NCI-H526 treated with DMSO at 0.1 percent for 48 hours (cell line): ENCODE results near the gene CCDC182.

Experiments used
- DNase-seq: peaks from one replicate; lab custom pipeline; 2025; lab: John Stamatoyannopoulos, UW

Gene CCDC182

DNA sequence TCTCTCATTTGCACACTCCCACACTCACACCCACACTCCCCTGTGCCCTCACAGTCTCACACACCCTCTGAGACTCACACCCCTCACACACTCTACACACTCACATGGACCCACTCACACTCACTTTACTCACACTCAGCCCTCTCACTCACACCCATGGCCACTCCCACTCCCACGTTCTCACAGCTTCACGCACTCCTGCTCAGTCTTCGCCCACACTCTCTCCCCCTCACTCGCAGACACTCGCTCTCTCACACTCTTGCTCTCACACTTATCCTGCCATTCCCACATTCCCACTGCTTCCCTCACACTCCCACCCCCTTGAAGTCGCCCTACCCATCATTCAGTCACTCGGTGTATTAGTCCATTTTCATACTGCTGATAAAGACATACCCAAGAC, 47.9 kb downstream of the CCDC182 start:
- no peak for DNase-seq

DNA sequence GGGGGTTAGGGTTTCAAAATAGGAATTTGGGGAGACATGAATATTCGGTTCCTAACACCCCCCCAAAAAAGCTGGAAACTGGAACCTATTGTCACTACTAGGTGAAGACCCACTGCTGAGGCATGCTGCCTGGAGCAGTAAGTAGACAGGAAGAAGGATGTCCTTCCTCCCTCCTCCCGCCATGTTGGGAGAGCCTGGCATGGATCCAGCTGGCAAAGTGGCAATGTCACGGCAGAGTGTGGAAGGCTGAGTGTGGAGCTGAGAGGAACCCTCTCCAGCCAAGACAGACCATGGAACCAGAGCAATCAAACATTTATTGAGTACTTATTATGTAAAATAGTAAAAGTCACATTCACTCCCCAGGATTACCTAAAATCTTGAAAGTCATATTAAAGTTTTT, 49.0 kb downstream of the CCDC182 start:
- no peak for DNase-seq
